ENCODE measurements around the gene SLC9B2.

- no peak for TF ChIP-seq CTCF (conservative IDR thresholded peaks at IDR 0.05)
- TF ChIP-seq EZH2 (IDR thresholded peaks at IDR 0.05; ENCODE audit: low read depth): no peak
Measured at GRCh38 chr4:103054030-103054429, 22.5 kb downstream of the SLC9B2 start.

Measured in PC-9 (cell line).